Progenitor cell of endocrine pancreas (in vitro differentiated cells): Measurements from ENCODE around the gene C13orf42. TPM values are rescaled to one million over a fixed set of nuclear protein-coding genes. Genes with fewer than 3 reads are reported as not detected.

Experiments used
- DNase-seq: peaks from one replicate; pipeline ENCODE4 v3.0.0; 2021; ENCODE audit warnings: low spot score; ENCODE audit not compliant: unreplicated experiment
- H3K27ac Mint-ChIP-seq: 2 replicates; pipeline ENCODE4 v1.8.0; 2021; ENCODE audit warnings: mild to moderate bottlenecking, moderate library complexity, mixed read lengths
- H3K27me3 Mint-ChIP-seq: 2 replicates; pipeline ENCODE4 v1.8.0; 2021; ENCODE audit warnings: mixed read lengths
- H3K36me3 Mint-ChIP-seq: 2 replicates; pipeline ENCODE4 v1.8.0; 2022; ENCODE audit warnings: mixed read lengths; ENCODE audit not compliant: insufficient read depth
- H3K4me1 Mint-ChIP-seq: 2 replicates; pipeline ENCODE4 v1.8.0; 2021; ENCODE audit warnings: low read depth, mixed read lengths
- H3K4me3 Mint-ChIP-seq: 2 replicates; pipeline ENCODE4 v1.8.0; 2021; ENCODE audit warnings: low read depth, mild to moderate bottlenecking, moderate library complexity, mixed read lengths
- H3K9me3 Mint-ChIP-seq: 2 replicates; pipeline ENCODE4 v1.8.0; 2021; ENCODE audit warnings: low read depth, mixed read lengths
- CTCF ChIP-seq: fragments of 200-600 bp; sonication (generic); IDR thresholded peaks from one replicate; pipeline ENCODE4 v1.5.0; 2021; ENCODE audit warnings: antibody characterized with exemption, mild to moderate bottlenecking; ENCODE audit not compliant: unreplicated experiment
- total RNA-seq: library from RNA; stranded (reverse); gene quantifications from 2 replicates; pipeline ENCODE4 v1.2.1, GENCODE V29; 2021

The C13orf42 gene
- total RNA-seq, 1 donor from 2014 or later, result not detected

- H3K4me1 Mint-ChIP-seq, result peaks cover 3% of the 10 kb centered on the region
- no peak overlapping the region for H3K4me3 Mint-ChIP-seq
- no peak for TF ChIP-seq CTCF
- no peaks in the 10 kb centered on the region for H3K36me3 Mint-ChIP-seq
- no peak overlapping the region for H3K27ac Mint-ChIP-seq
- no peaks in the 10 kb centered on the region for H3K9me3 Mint-ChIP-seq
- no peak for DNase-seq
- no peaks in the 10 kb centered on the region for H3K27me3 Mint-ChIP-seq
Observed at GRCh38 chr13:51034906-51035305, 76.2 kb downstream of the C13orf42 start.

- DNase-seq, result no peak
- no peaks in the 10 kb centered on the region for H3K36me3 Mint-ChIP-seq
- no peak overlapping the region for H3K27ac Mint-ChIP-seq
- H3K4me1 Mint-ChIP-seq, result peaks cover 3% of the 10 kb centered on the region
- no peak for TF ChIP-seq CTCF
- H3K4me3 Mint-ChIP-seq, result no peak overlapping the region
- no peaks in the 10 kb centered on the region for H3K9me3 Mint-ChIP-seq
- no peaks in the 10 kb centered on the region for H3K27me3 Mint-ChIP-seq
Observed at GRCh38 chr13:51033421-51034185, 77.5 kb downstream of the C13orf42 start.

GRCh38 chr13:51032831-51033230, 78.2 kb downstream of the C13orf42 start:
- Mint-ChIP-seq H3K27ac (no peak overlapping the region), H3K4me1 (peaks cover 3% of the 10 kb centered on the region), H3K27me3 (no peaks in the 10 kb centered on the region), H3K4me3 (no peak overlapping the region), H3K9me3 (no peaks in the 10 kb centered on the region), H3K36me3 (no peaks in the 10 kb centered on the region)
- no peak for DNase-seq
- no peak for TF ChIP-seq CTCF

Other genes with a start within 250 kb of the C13orf42 start
- gene RNASEH2B, start 201.5 kb downstream of the C13orf42 start, total RNA-seq, result 43.1 and 43.3 TPM in 2 replicates
- gene FAM124A, start 111.1 kb upstream of the C13orf42 start, total RNA-seq, result 1.5 and 1.6 TPM in 2 replicates
- not detected in 2 replicates for gene SERPINE3, start 228.4 kb upstream of the C13orf42 start, total RNA-seq